Measurements from ENCODE around the gene STARD7.
"Not testable (repeated sequence)": the region's sequence is repeated elsewhere in the genome, so short reads cannot be mapped to it uniquely, and the experiment has no call there.

Gene STARD7

DNA sequence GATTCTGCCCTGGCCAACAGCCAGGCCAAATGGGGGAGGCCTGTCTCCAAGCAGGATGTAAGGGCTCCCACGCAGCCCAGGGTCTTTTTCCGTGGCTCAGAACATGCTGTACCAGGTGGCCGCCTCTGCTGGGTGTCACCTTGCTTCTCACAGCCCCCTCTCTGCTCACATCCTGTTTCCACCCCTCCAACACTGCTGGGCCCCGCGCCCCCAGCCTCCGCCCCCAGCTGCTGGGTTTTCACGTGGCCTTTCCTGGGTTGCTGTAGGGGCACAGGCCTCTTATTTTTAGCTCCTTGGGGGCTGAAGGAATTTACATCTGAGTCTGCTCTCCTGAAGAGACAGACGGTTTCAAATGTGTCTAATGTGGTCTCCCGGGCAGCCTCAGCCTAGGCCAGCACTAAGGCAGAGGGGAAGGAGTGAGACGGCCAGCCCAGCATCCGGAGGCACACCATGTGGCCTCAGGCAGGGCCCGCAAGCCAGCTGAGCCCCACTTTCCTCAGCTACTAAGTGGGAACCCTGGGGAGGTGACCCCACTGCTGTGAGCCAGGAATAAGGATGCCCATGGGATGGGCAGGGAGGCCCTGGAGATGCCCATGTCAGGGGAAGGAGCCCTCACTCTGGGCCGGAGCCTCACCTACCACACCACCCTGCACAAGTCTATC, 44.7 kb downstream of the STARD7 start:
- Histone ChIP-seq H3K18ac (ENCODE audit: low read depth in 1 of 2, low read length in 2 of 2) (no peak overlapping the region), H3K9ac (ENCODE audit: low read length) (no peak overlapping the region), H2BK5ac (ENCODE audit: low read depth, low read length, poor library complexity, severe bottlenecking) (no peak overlapping the region), H4K8ac (ENCODE audit: low read length) (no peak overlapping the region), H4K91ac (ENCODE audit: low read length) (no peak overlapping the region), H3K14ac (ENCODE audit: low read length in 2 of 2) (no peak overlapping the region), H3K4me3 (ENCODE audit: insufficient read depth in 1 of 2, low read depth in 1 of 2, low read length in 2 of 2) (no peak overlapping the region), H2BK120ac (ENCODE audit: low read depth, low read length) (no peak overlapping the region), H3K9me3 (ENCODE audit: control insufficient read depth, low read length) (peaks cover 6% of the 10 kb centered on the region), H3K4me2 (ENCODE audit: low read length, poor library complexity, severe bottlenecking) (no peak overlapping the region), H3K4me1 (ENCODE audit: control insufficient read depth, insufficient read depth, low read depth, low read length) (peaks cover 2% of the 10 kb centered on the region), H3K79me1 (replicated peaks; ENCODE audit: low read length, poor library complexity, severe bottlenecking) (no peaks in the 10 kb centered on the region), H3K4ac (ENCODE audit: low read depth in 1 of 2, low read length in 2 of 2) (no peak overlapping the region), H3K23ac (ENCODE audit: low read length in 2 of 2) (no peak overlapping the region), H2BK12ac (ENCODE audit: low read length in 2 of 2) (no peak overlapping the region), H3K27me3 (ENCODE audit: control insufficient read depth in 1 of 2, insufficient read depth in 1 of 2, low read length in 2 of 2) (peaks cover 0 to 11% of the 10 kb centered on the region in 2 experiments), H3K36me3 (ENCODE audit: control insufficient read depth in 1 of 2, insufficient read depth in 2 of 2, low read depth in 1 of 2, low read length in 2 of 2) (no peaks in the 10 kb centered on the region), H2AFZ (ENCODE audit: low read depth, low read length) (no peak overlapping the region), H2BK15ac (ENCODE audit: low read depth, poor library complexity, severe bottlenecking) (no peak overlapping the region), H2AK5ac (ENCODE audit: low read length, severe bottlenecking) (no peak overlapping the region), H3K27ac (ENCODE audit: low read length, poor library complexity, severe bottlenecking) (no peak overlapping the region)
- WGBS: 78% methylated on average over 13 of the region's 13 CpGs
- DNase-seq: no peak

DNA sequence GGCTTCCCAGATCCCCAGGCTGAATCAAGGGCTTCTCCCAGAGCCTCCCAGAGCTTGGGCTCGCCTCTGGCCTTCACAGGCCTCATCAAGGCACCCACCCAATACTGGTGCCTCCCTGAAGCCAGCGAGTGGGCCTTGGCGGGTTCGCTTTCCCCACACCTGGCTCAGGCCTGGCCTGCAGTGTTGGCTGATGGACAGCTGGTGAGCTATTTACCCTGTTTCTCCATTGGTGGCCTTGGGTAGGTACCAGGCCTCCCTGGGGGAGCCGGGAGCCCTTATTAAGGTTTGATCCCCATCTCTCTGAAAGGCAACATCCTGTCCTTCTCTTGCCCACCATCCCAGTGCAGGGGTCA, 45.2 kb downstream of the STARD7 start:
- Histone ChIP-seq H3K4me1 (ENCODE audit: control insufficient read depth, insufficient read depth, low read depth, low read length) (peaks cover 3% of the 10 kb centered on the region), H3K9me3 (ENCODE audit: control insufficient read depth, low read length) (peaks cover 6% of the 10 kb centered on the region), H3K4me2 (ENCODE audit: low read length, poor library complexity, severe bottlenecking) (no peak overlapping the region), H3K27ac (ENCODE audit: low read length, poor library complexity, severe bottlenecking) (no peak overlapping the region), H2BK12ac (ENCODE audit: low read length in 2 of 2) (no peak overlapping the region), H2BK120ac (ENCODE audit: low read depth, low read length) (no peak overlapping the region), H3K79me1 (replicated peaks; ENCODE audit: low read length, poor library complexity, severe bottlenecking) (no peaks in the 10 kb centered on the region), H2BK15ac (ENCODE audit: low read depth, poor library complexity, severe bottlenecking) (no peak overlapping the region), H3K36me3 (ENCODE audit: control insufficient read depth in 1 of 2, insufficient read depth in 2 of 2, low read depth in 1 of 2, low read length in 2 of 2) (no peaks in the 10 kb centered on the region), H2BK5ac (ENCODE audit: low read depth, low read length, poor library complexity, severe bottlenecking) (no peak overlapping the region), H3K18ac (ENCODE audit: low read depth in 1 of 2, low read length in 2 of 2) (no peak overlapping the region), H3K4ac (ENCODE audit: low read depth in 1 of 2, low read length in 2 of 2) (no peak overlapping the region), H2AK5ac (ENCODE audit: low read length, severe bottlenecking) (no peak overlapping the region), H3K23ac (ENCODE audit: low read length in 2 of 2) (no peak overlapping the region), H3K14ac (ENCODE audit: low read length in 2 of 2) (no peak overlapping the region), H2AFZ (ENCODE audit: low read depth, low read length) (no peak overlapping the region), H3K9ac (ENCODE audit: low read length) (no peak overlapping the region), H3K4me3 (ENCODE audit: insufficient read depth in 1 of 2, low read depth in 1 of 2, low read length in 2 of 2) (no peak overlapping the region), H4K8ac (ENCODE audit: low read length) (no peak overlapping the region), H3K27me3 (ENCODE audit: control insufficient read depth in 1 of 2, insufficient read depth in 1 of 2, low read length in 2 of 2) (peaks cover 0 to 16% of the 10 kb centered on the region in 2 experiments), H4K91ac (ENCODE audit: low read length) (no peak overlapping the region)
- 89% methylated on average over 5 of the region's 5 CpGs for WGBS
- DNase-seq: no peak

DNA sequence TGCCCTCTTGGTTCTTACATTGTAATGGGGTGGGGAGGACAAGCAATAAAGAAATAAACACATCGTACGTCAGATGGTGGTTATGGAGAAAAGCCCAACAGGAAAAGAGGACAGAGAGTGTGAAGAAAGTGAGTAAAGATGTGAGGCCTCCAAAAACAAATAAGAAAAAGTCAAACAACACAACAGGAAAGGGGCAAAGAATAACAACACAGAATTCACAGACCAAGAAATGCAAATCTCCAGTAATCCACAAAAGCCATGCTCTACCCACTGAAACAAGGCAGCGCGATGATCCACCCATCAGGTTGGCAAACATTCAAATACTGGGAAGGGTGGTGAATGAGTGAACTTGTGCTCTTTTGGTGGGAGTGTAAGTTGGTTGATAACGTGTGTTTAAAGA, 46.7 kb downstream of the STARD7 start:
- Histone ChIP-seq H3K27ac (ENCODE audit: low read length, poor library complexity, severe bottlenecking) (no peak overlapping the region), H3K9ac (ENCODE audit: low read length) (no peak overlapping the region), H2BK120ac (ENCODE audit: low read depth, low read length) (no peak overlapping the region), H4K91ac (ENCODE audit: low read length) (no peak overlapping the region), H4K8ac (ENCODE audit: low read length) (no peak overlapping the region), H2AK5ac (ENCODE audit: low read length, severe bottlenecking) (no peak overlapping the region), H3K4me2 (ENCODE audit: low read length, poor library complexity, severe bottlenecking) (no peak overlapping the region), H3K14ac (ENCODE audit: low read length in 2 of 2) (no peak overlapping the region), H3K23ac (ENCODE audit: low read length in 2 of 2) (no peak overlapping the region), H2BK15ac (ENCODE audit: low read depth, poor library complexity, severe bottlenecking) (no peak overlapping the region), H3K4me3 (ENCODE audit: insufficient read depth in 1 of 2, low read depth in 1 of 2, low read length in 2 of 2) (no peak overlapping the region), H3K27me3 (ENCODE audit: control insufficient read depth in 1 of 2, insufficient read depth in 1 of 2, low read length in 2 of 2) (peaks cover 0 to 27% of the 10 kb centered on the region in 2 experiments), H3K9me3 (ENCODE audit: control insufficient read depth, low read length) (peaks cover 6% of the 10 kb centered on the region), H2BK12ac (ENCODE audit: low read length in 2 of 2) (no peak overlapping the region), H3K4ac (ENCODE audit: low read depth in 1 of 2, low read length in 2 of 2) (no peak overlapping the region), H3K4me1 (ENCODE audit: control insufficient read depth, insufficient read depth, low read depth, low read length) (peaks cover 15% of the 10 kb centered on the region), H2BK5ac (ENCODE audit: low read depth, low read length, poor library complexity, severe bottlenecking) (no peak overlapping the region), H2AFZ (ENCODE audit: low read depth, low read length) (no peak overlapping the region), H3K18ac (ENCODE audit: low read depth in 1 of 2, low read length in 2 of 2) (no peak overlapping the region), H3K36me3 (ENCODE audit: control insufficient read depth in 1 of 2, insufficient read depth in 2 of 2, low read depth in 1 of 2, low read length in 2 of 2) (no peaks in the 10 kb centered on the region), H3K79me1 (replicated peaks; ENCODE audit: low read length, poor library complexity, severe bottlenecking) (no peaks in the 10 kb centered on the region)
- WGBS: 65% methylated on average over 4 of the region's 5 CpGs
- no peak for DNase-seq

DNA sequence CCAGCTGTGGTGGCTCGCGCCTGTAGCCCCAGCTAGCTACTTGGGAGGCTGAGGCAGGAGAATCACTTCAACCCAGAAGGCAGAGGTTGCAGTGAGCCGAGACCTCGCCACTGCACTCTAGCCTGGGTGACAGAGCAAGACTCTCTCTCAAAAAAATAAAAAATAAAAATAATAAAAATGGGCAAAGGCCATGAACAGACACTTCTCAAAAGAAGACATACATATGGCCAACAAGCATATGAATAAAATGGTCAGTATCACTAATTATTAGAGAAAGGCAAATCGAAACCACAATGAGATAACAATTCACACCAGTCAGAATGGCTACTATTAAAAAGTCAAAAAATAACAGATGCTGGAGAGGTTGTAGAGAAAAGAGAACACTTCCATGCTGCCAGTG, 48.3 kb downstream of the STARD7 start:
- H3K4me2 ChIP-seq (ENCODE audit: low read length, poor library complexity, severe bottlenecking); H3K27ac ChIP-seq (ENCODE audit: low read length, poor library complexity, severe bottlenecking); H4K91ac ChIP-seq (ENCODE audit: low read length); H2AK5ac ChIP-seq (ENCODE audit: low read length, severe bottlenecking); DNase-seq; H3K9me3 ChIP-seq (ENCODE audit: control insufficient read depth, low read length); H3K9ac ChIP-seq (ENCODE audit: low read length); H2AFZ ChIP-seq (ENCODE audit: low read depth, low read length); H4K8ac ChIP-seq (ENCODE audit: low read length); H3K4me3 ChIP-seq (ENCODE audit: insufficient read depth in 1 of 2, low read depth in 1 of 2, low read length in 2 of 2); H3K14ac ChIP-seq (ENCODE audit: low read length in 2 of 2); H3K23ac ChIP-seq (ENCODE audit: low read length in 2 of 2); H3K4ac ChIP-seq (ENCODE audit: low read depth in 1 of 2, low read length in 2 of 2); H2BK120ac ChIP-seq (ENCODE audit: low read depth, low read length); H2BK15ac ChIP-seq (ENCODE audit: low read depth, poor library complexity, severe bottlenecking); H3K18ac ChIP-seq (ENCODE audit: low read depth in 1 of 2, low read length in 2 of 2); H2BK12ac ChIP-seq (ENCODE audit: low read length in 2 of 2); H2BK5ac ChIP-seq (ENCODE audit: low read depth, low read length, poor library complexity, severe bottlenecking); H3K79me1 ChIP-seq (replicated peaks; ENCODE audit: low read length, poor library complexity, severe bottlenecking); H3K36me3 ChIP-seq (ENCODE audit: control insufficient read depth in 1 of 2, insufficient read depth in 2 of 2, low read depth in 1 of 2, low read length in 2 of 2): not testable (repeated sequence)
- H3K27me3 ChIP-seq (ENCODE audit: control insufficient read depth in 1 of 2, insufficient read depth in 1 of 2, low read length in 2 of 2): peaks cover 0 to 33% of the 10 kb centered on the region in 2 experiments
- 90% methylated on average over 2 of the region's 5 CpGs for WGBS
- peaks cover 15% of the 10 kb centered on the region for H3K4me1 ChIP-seq (ENCODE audit: control insufficient read depth, insufficient read depth, low read depth, low read length)

Measured in mesenchymal stem cell (in vitro differentiated cells and primary cell).